GM12878 (cell line): ENCODE results near the gene OGA.

Experiments used
- BACH1 ChIP-seq: fragments of 450-650 bp; IDR thresholded peaks from 2 replicates; pipeline ENCODE4 v1.6.1; 2017; ENCODE audit warnings: mild to moderate bottlenecking, borderline replicate concordance
- DPF2 ChIP-seq: fragments of 450-650 bp; IDR thresholded peaks from 2 replicates; pipeline ENCODE4 v1.6.1; 2017; ENCODE audit warnings: mild to moderate bottlenecking
- EZH2 ChIP-seq: IDR thresholded peaks from 2 replicates; pipeline ENCODE4 v1.6.1; 2012; ENCODE audit warnings: low read depth, mild to moderate bottlenecking, control low read depth, inconsistent platforms, low read length, borderline replicate concordance; ENCODE audit not compliant: control insufficient read depth
- FOXM1 ChIP-seq: IDR thresholded peaks from 2 replicates; pipeline ENCODE4 v1.6.1; 2012; ENCODE audit warnings: low read depth, mild to moderate bottlenecking, inconsistent platforms, low read length, moderate library complexity
- MXI1 ChIP-seq: fragments of 150-350 bp; IDR thresholded peaks from 2 replicates; pipeline ENCODE4 v1.6.1; 2011; ENCODE audit warnings: low read depth, mild to moderate bottlenecking, inconsistent platforms, low read length, improper control_type of control experiment
- NRF1 ChIP-seq: conservative IDR thresholded peaks from 2 replicates; pipeline ENCODE4 v1.6.1; 2011; ENCODE audit warnings: mild to moderate bottlenecking, low read depth, low read length, improper control_type of control experiment
- POLR2A ChIP-seq: IDR thresholded peaks from 2 replicates; pipeline ENCODE4 v1.6.1; 2011; ENCODE audit warnings: low read depth, mild to moderate bottlenecking, low read length
- POLR2AphosphoS2 ChIP-seq: IDR thresholded peaks from 2 replicates; pipeline ENCODE4 v1.6.1; 2011; ENCODE audit warnings: low read depth, mild to moderate bottlenecking, low read length, improper control_type of control experiment, moderate library complexity
- RAD51 ChIP-seq: fragments of 450-650 bp; IDR thresholded peaks from 2 replicates; pipeline ENCODE4 v1.6.1; 2016; ENCODE audit warnings: moderate library complexity, mild to moderate bottlenecking, inconsistent platforms
- SMC3 ChIP-seq: IDR thresholded peaks from 2 replicates; pipeline ENCODE4 v1.6.1; 2011; ENCODE audit warnings: low read length, improper control_type of control experiment, borderline replicate concordance
- ZNF24 ChIP-seq: fragments of 450-650 bp; IDR thresholded peaks from 2 replicates; pipeline ENCODE4 v1.6.1; 2017; ENCODE audit warnings: antibody characterized with exemption, mild to moderate bottlenecking
- TF ChIP-seq, protein P1 (sequence below), 3 experiments: IDR thresholded peaks in 2 of 3; conservative IDR thresholded peaks in 1 of 3; 2 replicates each; pipeline ENCODE4 v1.5.1; 2011; ENCODE audit warnings: low read depth in 3 of 3, low read length in 3 of 3, mild to moderate bottlenecking in 3 of 3, control low read depth in 2 of 3, moderate library complexity in 2 of 3, inconsistent platforms in 1 of 3, mixed read lengths in 1 of 3; ENCODE audit not compliant: control insufficient read depth in 2 of 3, insufficient read depth in 1 of 3; ENCODE audit errors: extremely low read depth in 1 of 3
- TF ChIP-seq, protein P2 (sequence below): IDR thresholded peaks from 2 replicates; pipeline ENCODE4 v1.6.1; 2012; ENCODE audit warnings: low read length, inconsistent platforms
- TF ChIP-seq, protein P3 (sequence below): IDR thresholded peaks from 2 replicates; pipeline ENCODE4 v1.6.1; 2011; ENCODE audit warnings: low read depth, low read length, improper control_type of control experiment, borderline replicate concordance

DNA sequence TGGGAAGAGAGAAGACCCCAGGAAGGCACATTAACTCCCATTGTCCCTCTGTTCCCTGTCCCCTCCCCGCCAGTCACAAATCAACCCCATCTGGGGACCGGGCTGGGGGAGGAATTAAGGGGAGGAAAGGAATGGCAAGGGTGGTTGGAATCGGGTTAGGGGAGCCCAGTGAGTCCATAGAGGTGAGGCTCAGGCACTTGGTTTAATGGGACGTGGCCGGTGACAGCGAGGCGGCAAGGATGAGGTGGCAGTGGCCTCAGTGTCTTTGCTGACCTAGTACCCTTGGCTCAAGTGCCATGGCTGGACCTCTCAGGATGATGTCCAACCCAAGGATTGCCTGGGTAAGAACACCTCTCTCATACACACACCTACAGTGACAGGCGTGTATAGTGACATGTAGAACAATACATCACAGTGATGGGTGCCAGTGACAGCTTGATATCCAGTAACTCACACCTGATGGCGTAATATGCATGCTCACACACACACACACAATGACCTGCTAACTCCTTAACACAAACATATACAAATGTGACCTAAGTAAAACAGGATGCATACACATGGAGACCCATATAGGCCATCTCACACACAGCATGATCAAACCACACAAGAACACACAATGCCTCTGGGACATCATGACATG is 13.0 kb upstream of the OGA start:
- TF ChIP-seq ZNF24 (no peak), DPF2 (no peak), POLR2A (no peak), EZH2 (no peak), BACH1 (no peak), SMC3 (no peak), POLR2AphosphoS2 (no peak), FOXM1 (no peak), NRF1 (no peak), MXI1 (no peak), RAD51 (no peak)
- TF ChIP-seq, protein P1, sequence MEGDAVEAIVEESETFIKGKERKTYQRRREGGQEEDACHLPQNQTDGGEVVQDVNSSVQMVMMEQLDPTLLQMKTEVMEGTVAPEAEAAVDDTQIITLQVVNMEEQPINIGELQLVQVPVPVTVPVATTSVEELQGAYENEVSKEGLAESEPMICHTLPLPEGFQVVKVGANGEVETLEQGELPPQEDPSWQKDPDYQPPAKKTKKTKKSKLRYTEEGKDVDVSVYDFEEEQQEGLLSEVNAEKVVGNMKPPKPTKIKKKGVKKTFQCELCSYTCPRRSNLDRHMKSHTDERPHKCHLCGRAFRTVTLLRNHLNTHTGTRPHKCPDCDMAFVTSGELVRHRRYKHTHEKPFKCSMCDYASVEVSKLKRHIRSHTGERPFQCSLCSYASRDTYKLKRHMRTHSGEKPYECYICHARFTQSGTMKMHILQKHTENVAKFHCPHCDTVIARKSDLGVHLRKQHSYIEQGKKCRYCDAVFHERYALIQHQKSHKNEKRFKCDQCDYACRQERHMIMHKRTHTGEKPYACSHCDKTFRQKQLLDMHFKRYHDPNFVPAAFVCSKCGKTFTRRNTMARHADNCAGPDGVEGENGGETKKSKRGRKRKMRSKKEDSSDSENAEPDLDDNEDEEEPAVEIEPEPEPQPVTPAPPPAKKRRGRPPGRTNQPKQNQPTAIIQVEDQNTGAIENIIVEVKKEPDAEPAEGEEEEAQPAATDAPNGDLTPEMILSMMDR (IDR thresholded peaks at IDR 0.05 in 2 of 3, conservative IDR thresholded peaks at IDR 0.05 in 1 of 3; ENCODE audit: control insufficient read depth in 2 of 3, extremely low read depth in 1 of 3, insufficient read depth in 1 of 3, low read depth in 3 of 3, low read length in 3 of 3): no peak
- TF ChIP-seq, protein P2, sequence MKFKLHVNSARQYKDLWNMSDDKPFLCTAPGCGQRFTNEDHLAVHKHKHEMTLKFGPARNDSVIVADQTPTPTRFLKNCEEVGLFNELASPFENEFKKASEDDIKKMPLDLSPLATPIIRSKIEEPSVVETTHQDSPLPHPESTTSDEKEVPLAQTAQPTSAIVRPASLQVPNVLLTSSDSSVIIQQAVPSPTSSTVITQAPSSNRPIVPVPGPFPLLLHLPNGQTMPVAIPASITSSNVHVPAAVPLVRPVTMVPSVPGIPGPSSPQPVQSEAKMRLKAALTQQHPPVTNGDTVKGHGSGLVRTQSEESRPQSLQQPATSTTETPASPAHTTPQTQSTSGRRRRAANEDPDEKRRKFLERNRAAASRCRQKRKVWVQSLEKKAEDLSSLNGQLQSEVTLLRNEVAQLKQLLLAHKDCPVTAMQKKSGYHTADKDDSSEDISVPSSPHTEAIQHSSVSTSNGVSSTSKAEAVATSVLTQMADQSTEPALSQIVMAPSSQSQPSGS: no peak
- TF ChIP-seq, protein P3, sequence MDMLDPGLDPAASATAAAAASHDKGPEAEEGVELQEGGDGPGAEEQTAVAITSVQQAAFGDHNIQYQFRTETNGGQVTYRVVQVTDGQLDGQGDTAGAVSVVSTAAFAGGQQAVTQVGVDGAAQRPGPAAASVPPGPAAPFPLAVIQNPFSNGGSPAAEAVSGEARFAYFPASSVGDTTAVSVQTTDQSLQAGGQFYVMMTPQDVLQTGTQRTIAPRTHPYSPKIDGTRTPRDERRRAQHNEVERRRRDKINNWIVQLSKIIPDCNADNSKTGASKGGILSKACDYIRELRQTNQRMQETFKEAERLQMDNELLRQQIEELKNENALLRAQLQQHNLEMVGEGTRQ: no peak
